OCI-LY7 (cell line): ENCODE measurements around the gene MEF2A. TPM values are rescaled to one million over a fixed set of nuclear protein-coding genes. Genes with fewer than 3 reads are reported as not detected.
A peak's percentile ranks its signal among the peaks of the same experiment; 100 is the strongest.

Source experiments
- BruUV-seq: library from RNA; stranded (reverse); fragments of 400-500 nt; replicated peaks from 2 replicates; lab custom pipeline; 2021; lab: Mats Ljungman, UMichigan
- CTCF ChIA-PET: fragments of 300-600 bp; sonication (Branson Sonifier 250); formaldehyde crosslinking; loops from one replicate; lab custom pipeline; 2022; ENCODE audit warnings: antibody characterized with exemption; ENCODE audit not compliant: unreplicated experiment; lab: Charles Lee
- POLR2A ChIA-PET: fragments of 300-600 bp; sonication (Branson Sonifier 250); formaldehyde crosslinking; loops from one replicate; lab custom pipeline; 2022; ENCODE audit warnings: antibody characterized with exemption; lab: Charles Lee
- DNase-seq: peaks from one replicate; pipeline ENCODE4 v3.0.0-alpha.2; 2015; ENCODE audit warnings: low spot score
- H2AFZ ChIP-seq: fragments of 200-600 bp; sonication (generic), shearing (Covaris generic); 2 replicates; pipeline ENCODE4 v1.6.1; 2014; ENCODE audit warnings: mild to moderate bottlenecking, antibody characterized with exemption, low read length, moderate library complexity
- H3K27ac ChIP-seq: fragments of 200-600 bp; sonication (generic); 2 replicates; pipeline ENCODE4 v1.5.1; 2014; ENCODE audit warnings: mixed run types, low read depth, mild to moderate bottlenecking, moderate library complexity, low read length, inconsistent platforms; ENCODE audit not compliant: poor library complexity, severe bottlenecking
- H3K36me3 ChIP-seq: fragments of 200-600 bp; sonication (generic); 2 replicates; pipeline ENCODE4 v1.6.1; 2014; ENCODE audit warnings: mild to moderate bottlenecking, antibody characterized with exemption, low read length, moderate library complexity, mixed read lengths; ENCODE audit not compliant: insufficient read depth
- H3K4me1 ChIP-seq: fragments of 200-600 bp; sonication (generic); 2 replicates; pipeline ENCODE4 v1.5.1; 2014; ENCODE audit warnings: mild to moderate bottlenecking, low read length; ENCODE audit not compliant: insufficient read depth, poor library complexity, severe bottlenecking
- H3K4me2 ChIP-seq: fragments of 200-600 bp; sonication (generic); 2 replicates; pipeline ENCODE4 v1.6.1; 2014; ENCODE audit warnings: mild to moderate bottlenecking, low read length
- H3K4me3 ChIP-seq: fragments of 200-600 bp; sonication (generic); 2 replicates; pipeline ENCODE4 v1.5.1; 2014; ENCODE audit warnings: mild to moderate bottlenecking, low read depth, low read length; ENCODE audit not compliant: poor library complexity, severe bottlenecking
- H3K79me2 ChIP-seq: fragments of 200-600 bp; sonication (generic); 2 replicates; pipeline ENCODE4 v1.6.1; 2016; ENCODE audit warnings: low read depth, mild to moderate bottlenecking, low read length, moderate library complexity, mixed read lengths; ENCODE audit not compliant: insufficient read depth
- H3K9me2 ChIP-seq: fragments of 200-600 bp; sonication (generic); 2 replicates; pipeline ENCODE4 v1.6.1; 2016; ENCODE audit warnings: mild to moderate bottlenecking, low read length, mixed read lengths; ENCODE audit not compliant: insufficient read depth
- H3K9me3 ChIP-seq: fragments of 200-600 bp; sonication (generic); 2 replicates; pipeline ENCODE4 v1.6.1; 2014; ENCODE audit warnings: mild to moderate bottlenecking, mixed run types, low read length, mixed read lengths
- H4K20me1 ChIP-seq: fragments of 200-600 bp; sonication (generic); 2 replicates; pipeline ENCODE4 v1.6.1; 2014; ENCODE audit warnings: mild to moderate bottlenecking, antibody characterized with exemption, low read length, moderate library complexity, mixed read lengths; ENCODE audit not compliant: insufficient read depth
- CTCF ChIP-seq: fragments of 200-600 bp; sonication (generic); conservative IDR thresholded peaks from 2 replicates; pipeline ENCODE4 v1.5.1; 2014; ENCODE audit warnings: mild to moderate bottlenecking, antibody characterized with exemption, low read length, moderate library complexity, mixed read lengths
- EZH2phosphoT487 ChIP-seq: fragments of 200-600 bp; sonication (generic); IDR thresholded peaks from 2 replicates; pipeline ENCODE4 v1.6.1; 2018; ENCODE audit warnings: low read depth, borderline replicate concordance, mild to moderate bottlenecking, mixed run types, antibody characterized with exemption, low read length, moderate library complexity, mixed read lengths
- intact Hi-C: fragments of 100-400 bp; cut with micrococcal nuclease; formaldehyde crosslinking; loops from one replicate; pipeline ENCODE4 v1.10.0; 2022; ENCODE audit not compliant: unreplicated experiment
- total RNA-seq, 2 experiments: library from RNA; depleted of rRNA in 1 of 2; stranded (reverse); fragments of >200 nt in 1 of 2; shearing (Covaris generic) in 1 of 2; gene quantifications; 2 replicates each; pipeline ENCODE4 v1.2.3, GENCODE V29; 2014 to 2022

The MEF2A gene
- total RNA-seq, 2 experiments from 2014 or later, result 28.0 to 38.2 TPM

GRCh38 chr15:99621767-99622166, 56.0 kb downstream of the MEF2A start:
- Histone ChIP-seq H3K9me2 (no peaks in the 10 kb centered on the region), H3K9me3 (peaks cover 19% of the 10 kb centered on the region; the same call in 1 of the 2 replicates), H3K27ac (no peak overlapping the region), H3K36me3 (peaks cover 14% of the 10 kb centered on the region; the same call in 1 of the 2 replicates), H3K4me1 (no peaks in the 10 kb centered on the region), H2AFZ (no peak overlapping the region), H3K79me2 (peaks cover 66% of the 10 kb centered on the region), H4K20me1 (peaks cover 5% of the 10 kb centered on the region), H3K4me2 (no peak overlapping the region), H3K4me3 (no peak overlapping the region)
- POLR2A ChIA-PET, result interaction anchor here (0.7 kb wide), 1 partner anchor 1360 kb away, joined by 4 read pairs; no protein-coding TSS in a partner anchor
- intact Hi-C loops, result no loop called here
- CTCF ChIA-PET, result no interaction called here
- TF ChIP-seq CTCF (no peak), EZH2phosphoT487 (no peak)
- BruUV-seq, result no TSS peak
- no peak for DNase-seq

- ChIA-PET POLR2A (interaction anchor here (0.7 kb wide), 1 partner anchor 273 kb away, joined by 3 read pairs; no protein-coding TSS in a partner anchor), CTCF (no interaction called here)
- DNase-seq, result no peak
- peaks cover 10% of the 10 kb centered on the region; the same call in 1 of the 2 replicates for H3K36me3 ChIP-seq
- no peaks in the 10 kb centered on the region for H4K20me1 ChIP-seq
- intact Hi-C loops, result no loop called here
- peaks cover 19% of the 10 kb centered on the region; the same call in 1 of the 2 replicates for H3K9me3 ChIP-seq
- no peak overlapping the region for H3K4me2 ChIP-seq
- peaks cover 81% of the 10 kb centered on the region for H3K79me2 ChIP-seq
- TF ChIP-seq EZH2phosphoT487, result no peak
- no peaks in the 10 kb centered on the region for H3K9me2 ChIP-seq
- no peak overlapping the region for H2AFZ ChIP-seq
- no peak overlapping the region for H3K4me3 ChIP-seq
- peaks cover 29% of the 10 kb centered on the region for H3K4me1 ChIP-seq
- BruUV-seq, result no TSS peak
- no peak overlapping the region for H3K27ac ChIP-seq
Observed at GRCh38 chr15:99628374-99629001, 62.7 kb downstream of the MEF2A start.

- BruUV-seq, result no TSS peak
- Histone ChIP-seq H3K4me2 (peak overlapping the region; percentile 82), H3K27ac (peak overlapping the region; percentile 46)
Observed at GRCh38 chr15:99630607-99631131, 64.9 kb downstream of the MEF2A start.

More at GRCh38 chr15:99630607-99631131, 64.9 kb downstream of the MEF2A start:
- intact Hi-C loops, result no loop called here
- ChIA-PET CTCF (no interaction called here), POLR2A (no interaction called here)
- Histone ChIP-seq H3K9me2 (no peaks in the 10 kb centered on the region), H3K4me3 (peak overlapping the region; percentile 51), H3K9me3 (peaks cover 4% of the 10 kb centered on the region; the same call in 1 of the 2 replicates), H3K36me3 (peaks cover 22% of the 10 kb centered on the region), H2AFZ (peak overlapping the region; percentile 15; the same call in 1 of the 2 replicates), H3K79me2 (peaks cover 60% of the 10 kb centered on the region), H3K4me1 (peaks cover 29% of the 10 kb centered on the region), H4K20me1 (no peaks in the 10 kb centered on the region)
- no peak for DNase-seq
- TF ChIP-seq CTCF, result no peak
- no peak for TF ChIP-seq EZH2phosphoT487
